Hematopoietic multipotent progenitor cell (in vitro differentiated cells): ENCODE results near the gene PRKCE. TPM values are rescaled to one million over a fixed set of nuclear protein-coding genes. Genes with fewer than 3 reads are reported as not detected.

Experiments
- DNase-seq, 3 donors: peaks; one replicate each; pipeline ENCODE4 v3.0.0-alpha.2; 2011 to 2015; ENCODE audit warnings: low read depth in 2 of 3, low spot score in 2 of 3
- total RNA-seq: library from RNA; depleted of rRNA; stranded (reverse); fragments of >200 nt; gene quantifications from one replicate; pipeline ENCODE4 v1.2.3, GENCODE V29; 2012

PRKCE gene
- total RNA-seq, 1 donor = 11.8 TPM

- DNase-seq = no peak
These were observed 270.4 kb downstream of the PRKCE start for GRCh38 chr2:45921921-45922320.

- peak in 1 of 3 donors; percentile 36 for DNase-seq
These were observed 271.1 kb downstream of the PRKCE start for GRCh38 chr2:45922577-45922988.

GRCh38 chr2:45923701-45924100 is 272.2 kb downstream of the PRKCE start:
- DNase-seq = no peak

GRCh38 chr2:45925026-45925425 is 273.6 kb downstream of the PRKCE start:
- no peak for DNase-seq

GRCh38 chr2:45925636-45926366 is 274.3 kb downstream of the PRKCE start:
- DNase-seq = no peak

- DNase-seq = no peak
These were observed 277.5 kb downstream of the PRKCE start for GRCh38 chr2:45928946-45929345.

GRCh38 chr2:45929674-45930395 is 278.4 kb downstream of the PRKCE start:
- no peak for DNase-seq

- DNase-seq = no peak
These were observed 278.9 kb downstream of the PRKCE start for GRCh38 chr2:45930396-45930792.

- no peak for DNase-seq
These were observed 281.0 kb downstream of the PRKCE start for GRCh38 chr2:45932278-45932975.

- DNase-seq = peak in 2 of 3 donors; percentile 85 to 90
These were observed 284.5 kb downstream of the PRKCE start for GRCh38 chr2:45935791-45936622.

GRCh38 chr2:45936623-45936979 is 285.1 kb downstream of the PRKCE start:
- DNase-seq = no peak

GRCh38 chr2:45937990-45938389 is 286.5 kb downstream of the PRKCE start:
- no peak for DNase-seq

- no peak for DNase-seq
These were observed 287.4 kb downstream of the PRKCE start for GRCh38 chr2:45938649-45939511.

GRCh38 chr2:45941531-45942236 is 290.2 kb downstream of the PRKCE start:
- no peak for DNase-seq

- no peak for DNase-seq
These were observed 290.8 kb downstream of the PRKCE start for GRCh38 chr2:45942237-45942738.

GRCh38 chr2:45943219-45944044 is 292.0 kb downstream of the PRKCE start:
- DNase-seq = no peak

GRCh38 chr2:45944074-45944473 is 292.6 kb downstream of the PRKCE start:
- DNase-seq = no peak

- DNase-seq = no peak
These were observed 293.8 kb downstream of the PRKCE start for GRCh38 chr2:45945302-45945717.
